ENCODE measurements around the gene KBTBD13.
"Not testable (repeated sequence)": the region's sequence is repeated elsewhere in the genome, so short reads cannot be mapped to it uniquely, and the experiment has no call there.

Gene KBTBD13

DNA sequence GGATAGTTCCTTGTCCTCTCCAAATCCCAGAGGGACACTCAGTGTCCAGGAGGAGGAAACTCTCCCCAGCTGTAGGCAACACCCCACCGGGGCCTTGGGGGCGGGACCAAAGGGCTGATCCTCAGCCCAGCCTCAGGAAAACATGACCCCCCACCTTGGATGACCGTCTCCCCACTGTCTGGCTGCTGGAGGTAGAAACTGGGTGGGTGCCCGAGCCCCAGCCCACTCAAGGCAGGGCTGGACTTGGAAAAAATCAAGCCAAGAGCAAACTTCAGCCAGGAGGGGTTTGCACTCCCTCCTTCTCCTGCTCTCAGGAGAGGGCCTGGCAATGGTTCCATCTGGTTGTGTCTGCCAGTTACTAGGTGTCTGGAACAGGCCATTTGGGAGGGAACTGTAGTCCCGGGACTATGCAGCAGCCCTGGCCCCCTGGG, 5.2 kb upstream of the KBTBD13 start:
- no peak for DNase-seq

GRCh38 chr15:65072027-65072426, 4.5 kb upstream of the KBTBD13 start:
- DNase-seq: no peak

- DNase-seq: no peak
Measured at GRCh38 chr15:65072617-65073016, 3.9 kb upstream of the KBTBD13 start.

DNA sequence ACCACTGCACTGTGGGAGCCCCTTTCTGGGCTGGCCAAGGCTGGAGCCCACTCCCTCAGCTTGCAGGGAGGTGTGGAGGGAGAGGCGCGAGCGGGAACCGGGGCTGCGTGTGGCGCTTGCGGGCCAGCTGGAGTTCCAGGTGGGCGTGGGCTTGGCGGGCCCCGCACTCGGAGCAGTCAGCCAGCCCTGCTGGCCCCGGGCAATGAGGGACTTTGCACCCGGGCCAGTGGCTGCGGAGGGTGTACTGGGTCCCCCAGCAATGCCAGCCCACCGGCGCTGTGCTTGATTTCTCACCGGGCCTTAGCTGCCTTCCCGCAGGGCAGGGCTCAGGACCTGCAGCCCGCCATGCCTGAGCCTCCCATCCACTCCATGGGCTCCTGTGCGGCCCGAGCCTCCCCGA, 1.6 kb upstream of the KBTBD13 start:
- DNase-seq: not testable (repeated sequence)

DNA sequence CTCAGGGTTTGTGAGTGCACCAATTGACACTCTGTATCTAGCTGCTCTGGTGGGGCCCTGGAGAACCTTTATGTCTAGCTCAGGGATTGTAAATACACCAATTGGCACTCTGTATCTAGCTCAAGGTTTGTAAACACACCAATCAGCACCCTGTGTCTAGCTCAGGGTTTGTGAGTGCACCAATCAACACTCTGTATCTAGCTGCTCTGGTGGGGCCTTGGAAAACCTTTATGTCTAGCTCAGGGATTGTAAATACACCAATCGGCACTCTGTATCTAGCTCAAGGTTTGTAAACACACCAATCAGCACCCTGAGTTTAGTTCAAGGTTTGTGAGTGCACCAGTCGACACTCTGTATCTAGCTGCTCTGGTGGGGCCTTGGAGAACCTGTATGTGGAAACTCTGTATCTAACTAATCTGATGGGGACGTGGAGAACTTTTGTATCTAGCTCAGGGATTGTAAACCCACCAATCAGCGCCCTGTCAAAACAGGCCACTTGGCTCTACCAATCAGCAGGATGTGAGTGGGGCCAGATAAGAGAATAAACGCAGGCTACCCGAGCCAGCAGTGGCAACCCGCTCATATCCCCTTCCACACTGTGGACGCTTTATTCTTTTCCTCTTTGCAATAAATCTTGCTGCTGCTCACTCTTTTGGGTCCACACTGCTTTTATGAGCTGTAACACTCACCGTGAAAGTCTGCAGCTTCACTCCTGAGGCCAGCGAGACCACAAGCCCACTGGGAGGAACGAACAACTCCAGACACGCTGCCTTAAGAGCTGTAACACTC, 745 bp upstream of the KBTBD13 start:
- DNase-seq: not testable (repeated sequence)

DNA sequence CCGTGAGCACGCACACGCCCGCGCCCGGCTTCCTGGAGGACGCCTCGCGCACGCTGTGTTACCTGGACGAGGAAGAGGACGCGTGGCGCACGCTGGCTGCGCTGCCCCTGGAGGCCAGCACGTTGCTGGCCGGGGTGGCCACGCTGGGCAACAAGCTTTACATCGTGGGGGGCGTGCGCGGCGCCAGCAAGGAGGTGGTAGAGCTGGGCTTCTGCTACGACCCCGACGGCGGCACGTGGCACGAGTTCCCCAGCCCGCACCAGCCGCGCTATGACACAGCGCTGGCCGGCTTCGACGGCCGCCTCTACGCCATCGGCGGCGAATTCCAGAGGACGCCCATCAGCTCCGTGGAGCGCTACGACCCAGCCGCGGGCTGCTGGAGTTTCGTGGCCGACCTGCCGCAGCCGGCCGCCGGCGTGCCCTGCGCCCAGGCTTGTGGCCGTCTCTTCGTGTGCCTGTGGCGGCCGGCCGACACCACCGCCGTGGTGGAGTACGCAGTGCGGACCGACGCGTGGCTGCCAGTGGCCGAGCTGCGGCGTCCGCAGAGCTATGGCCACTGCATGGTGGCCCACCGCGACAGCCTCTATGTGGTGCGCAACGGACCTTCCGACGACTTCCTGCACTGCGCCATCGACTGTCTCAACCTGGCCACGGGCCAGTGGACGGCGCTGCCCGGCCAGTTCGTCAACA, 890 bp downstream of the KBTBD13 start:
- no peak for DNase-seq

GRCh38 chr15:65077981-65078352, 1.4 kb downstream of the KBTBD13 start:
- DNase-seq: peak; percentile 60

DNA sequence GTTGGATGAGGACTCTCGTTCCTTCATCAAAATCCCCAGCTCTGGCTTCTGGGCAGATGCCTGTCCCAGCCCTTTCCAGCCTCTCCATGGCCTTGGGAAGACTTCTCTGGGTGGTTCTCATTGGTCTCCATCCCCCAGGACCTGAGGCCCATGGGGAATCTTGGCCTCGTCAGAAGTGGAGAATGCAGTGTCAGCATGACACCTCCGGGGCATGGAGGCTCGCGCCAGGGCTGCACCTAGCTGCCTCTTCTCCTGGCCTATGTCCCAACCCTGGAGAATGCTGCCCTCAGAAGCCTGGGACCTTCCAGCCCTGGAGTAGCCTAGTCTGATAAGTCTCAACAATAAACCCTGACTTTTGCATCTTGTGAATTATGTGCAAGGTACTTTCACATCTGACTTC, 3.0 kb downstream of the KBTBD13 start:
- no peak for DNase-seq

GRCh38 chr15:65081270-65081669, 4.7 kb downstream of the KBTBD13 start:
- no peak for DNase-seq

DNA sequence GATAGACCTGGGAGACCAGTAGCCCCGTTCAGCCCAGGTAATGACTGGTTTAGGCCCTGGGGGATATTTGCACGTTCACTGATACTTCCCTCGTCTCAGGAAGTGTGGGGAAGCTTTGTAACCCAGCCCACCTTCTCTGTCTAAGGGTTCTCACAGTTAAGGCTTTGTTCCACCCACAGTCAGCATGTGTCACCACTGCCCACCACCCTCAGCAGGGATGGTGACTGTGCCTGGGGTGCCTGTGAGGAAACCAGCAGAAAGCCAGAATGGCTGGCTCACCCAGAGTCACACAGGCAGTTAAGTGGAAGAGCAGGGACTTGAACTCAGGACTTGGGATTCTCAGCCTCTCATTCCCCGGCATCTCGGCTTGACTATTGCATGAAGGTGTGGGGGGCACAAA, 5.2 kb downstream of the KBTBD13 start:
- peak; percentile 15 for DNase-seq

GRCh38 chr15:65082303-65082953, 5.9 kb downstream of the KBTBD13 start:
- no peak for DNase-seq

- no peak for DNase-seq
Measured at GRCh38 chr15:65083262-65083701, 6.7 kb downstream of the KBTBD13 start.

- DNase-seq: no peak
Measured at GRCh38 chr15:65084500-65085206, 8.1 kb downstream of the KBTBD13 start.

- no peak for DNase-seq
Measured at GRCh38 chr15:65085207-65085753, 8.7 kb downstream of the KBTBD13 start.

GRCh38 chr15:65085990-65086679, 9.6 kb downstream of the KBTBD13 start:
- no peak for DNase-seq

- no peak for DNase-seq
Measured at GRCh38 chr15:65086680-65087111, 10.2 kb downstream of the KBTBD13 start.

DNA sequence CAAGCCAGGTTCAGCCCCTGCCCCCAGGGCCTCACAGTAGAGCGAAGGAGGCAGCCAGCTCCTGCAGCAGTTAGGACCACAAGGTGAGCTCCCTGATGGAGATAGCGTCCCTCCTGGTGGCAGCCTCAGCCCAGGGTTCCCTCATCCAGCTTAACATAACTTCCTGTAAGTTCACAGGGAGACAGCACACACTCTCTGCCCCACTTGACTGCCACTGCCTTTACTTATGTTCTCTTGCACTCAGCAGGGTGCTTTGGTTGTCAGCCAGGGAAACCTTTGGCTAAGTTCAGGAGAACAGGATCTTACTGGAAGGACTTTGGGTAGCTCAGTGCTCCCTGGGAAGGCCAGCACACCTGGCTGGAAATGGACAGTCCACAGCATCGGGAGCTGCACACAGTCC, 10.9 kb downstream of the KBTBD13 start:
- DNase-seq: no peak

GRCh38 chr15:65087873-65088642, 11.5 kb downstream of the KBTBD13 start:
- DNase-seq: no peak

DNA sequence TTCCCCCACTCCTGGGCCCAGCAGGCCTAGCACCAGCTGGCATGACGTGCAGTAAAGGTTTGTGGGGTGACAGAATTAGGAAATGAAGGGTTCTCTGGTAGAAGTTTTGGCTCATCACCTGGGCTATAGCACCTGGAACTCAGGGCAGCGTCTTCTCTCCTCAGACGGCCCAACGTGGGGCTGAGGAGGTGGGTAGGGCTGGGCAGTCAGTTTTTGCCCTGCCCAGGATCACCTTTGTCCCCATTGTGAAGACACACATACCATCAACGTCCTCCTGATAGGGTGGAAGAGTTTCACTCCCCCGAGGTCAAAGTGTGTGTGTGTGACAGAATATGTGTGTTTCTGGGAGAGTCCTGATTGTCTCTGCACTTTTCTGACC, 12.1 kb downstream of the KBTBD13 start:
- DNase-seq: no peak

DNA sequence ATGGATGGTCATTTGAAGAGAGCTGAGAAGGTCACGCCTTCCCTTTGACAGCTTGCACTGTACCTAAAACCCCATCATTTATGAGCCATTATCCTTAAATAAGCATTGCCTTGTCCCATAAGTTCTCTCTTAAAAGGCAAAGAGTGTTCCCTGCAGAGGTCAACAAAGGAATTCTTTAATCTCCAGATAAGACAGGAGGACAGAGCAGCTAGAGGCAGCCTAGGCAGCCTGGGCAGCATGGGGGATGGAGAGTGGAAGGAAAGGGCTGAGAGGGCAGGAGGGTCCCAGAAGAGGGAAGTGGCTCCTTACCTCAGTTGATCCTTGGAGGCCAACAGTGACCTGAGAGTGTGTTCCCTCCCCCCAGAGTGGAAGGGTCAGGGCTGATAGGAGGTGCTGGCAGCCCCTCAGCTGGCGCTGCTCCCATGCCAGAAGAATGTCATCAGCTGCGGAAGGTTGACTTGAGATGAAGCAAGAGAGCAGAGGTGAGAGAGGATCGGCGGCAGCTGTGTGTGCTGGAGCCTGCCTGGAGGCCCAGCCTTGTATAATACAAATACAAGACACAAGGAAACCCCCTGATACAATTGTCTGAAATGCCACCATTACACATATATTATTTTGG, 12.8 kb downstream of the KBTBD13 start:
- DNase-seq: no peak
